T1000 (cell line): ENCODE results near the gene HILPDA.
"Not testable (repeated sequence)": the region's sequence is repeated elsewhere in the genome, so short reads cannot be mapped to it uniquely, and the experiment has no call there.

Source experiments
- DNase-seq: peaks from one replicate; lab custom pipeline; 2025; ENCODE audit warnings: mixed read lengths; lab: John Stamatoyannopoulos, UW

HILPDA gene

GRCh38 chr7:128431754-128432153 is 23.9 kb upstream of the HILPDA start:
- DNase-seq: no peak

GRCh38 chr7:128434413-128435326 is 21.0 kb upstream of the HILPDA start:
- no peak for DNase-seq

GRCh38 chr7:128435327-128435686 is 20.4 kb upstream of the HILPDA start:
- DNase-seq: no peak

- DNase-seq: no peak
Measured at GRCh38 chr7:128437426-128438332, 18.0 kb upstream of the HILPDA start.

GRCh38 chr7:128442356-128442755 is 13.3 kb upstream of the HILPDA start:
- DNase-seq: no peak

GRCh38 chr7:128443831-128444600 is 11.7 kb upstream of the HILPDA start:
- DNase-seq: no peak

- DNase-seq: no peak
Measured at GRCh38 chr7:128446306-128446705, 9.4 kb upstream of the HILPDA start.

GRCh38 chr7:128447941-128448564 is 7.6 kb upstream of the HILPDA start:
- DNase-seq: no peak

- no peak for DNase-seq
Measured at GRCh38 chr7:128448751-128449302, 6.9 kb upstream of the HILPDA start.

- DNase-seq: no peak
Measured at GRCh38 chr7:128450409-128450808, 5.3 kb upstream of the HILPDA start.

- DNase-seq: no peak
Measured at GRCh38 chr7:128450913-128451312, 4.8 kb upstream of the HILPDA start.

GRCh38 chr7:128452552-128452951 is 3.1 kb upstream of the HILPDA start:
- no peak for DNase-seq

GRCh38 chr7:128453836-128454804 is 1.6 kb upstream of the HILPDA start:
- DNase-seq: no peak

GRCh38 chr7:128454808-128455542 is 703 bp upstream of the HILPDA start:
- DNase-seq: no peak

- no peak for DNase-seq
Measured at GRCh38 chr7:128456255-128456725, 612 bp downstream of the HILPDA start.

- DNase-seq: not testable (repeated sequence)
Measured at GRCh38 chr7:128457385-128457784, 1.7 kb downstream of the HILPDA start.

GRCh38 chr7:128458956-128459355 is 3.3 kb downstream of the HILPDA start:
- no peak for DNase-seq

GRCh38 chr7:128459394-128459878 is 3.8 kb downstream of the HILPDA start:
- no peak for DNase-seq

- DNase-seq: no peak
Measured at GRCh38 chr7:128462460-128462859, 6.8 kb downstream of the HILPDA start.
